ENCODE data around the gene FICD. TPM values are rescaled to one million over a fixed set of nuclear protein-coding genes. Genes with fewer than 3 reads are reported as not detected.

FICD gene
- total and polyA plus RNA-seq, 2 of the 13 experiments (the other 11 are each of a cell fraction or from before 2014, with no cell fraction given): 0.99 to 3.0 TPM

GRCh38 chr12:108514973-108515814 lies at the start of gene FICD (continued):
- TF ChIP-seq ZNF704 (CRISPR knock-in tag; IDR thresholded peaks at IDR 0.05; ENCODE audit: borderline replicate concordance) (no peak; the same call in 1 of the 2 replicates), BCLAF1 (IDR thresholded peaks at IDR 0.05) (no peak)

GRCh38 chr12:108465417-108465816 lies 49.7 kb upstream of the FICD start:
- Histone ChIP-seq H3K4me1 (ENCODE audit: insufficient read depth, low read length) (no peaks in the 10 kb centered on the region), H3K9me3 (ENCODE audit: low read length) (no peaks in the 10 kb centered on the region), H3K4me3 (replicated peaks in 1 of 3; ENCODE audit: insufficient read depth in 1 of 3, low read depth in 2 of 3, low read length in 3 of 3) (no peak overlapping the region), H3K27me3 (ENCODE audit: control insufficient read depth in 1 of 2, insufficient read depth in 2 of 2, low read length in 2 of 2) (no peaks in the 10 kb centered on the region; a peak in 2 of 5 replicates), H3K27ac (ENCODE audit: extremely low read length, insufficient read depth, low read length) (no peak overlapping the region), H4K20me1 (ENCODE audit: insufficient read depth, low read length) (no peaks in the 10 kb centered on the region), H3K79me2 (ENCODE audit: insufficient read depth, low read length) (no peaks in the 10 kb centered on the region), H2AFZ (ENCODE audit: low read length) (no peak overlapping the region), H3K36me3 (replicated peaks in 1 of 2; ENCODE audit: control insufficient read depth in 1 of 2, insufficient read depth in 2 of 2, low read length in 2 of 2) (no peaks in the 10 kb centered on the region), H3K9ac (ENCODE audit: insufficient read depth, low read depth, low read length) (no peak overlapping the region), H3K4me2 (ENCODE audit: low read depth, low read length) (no peak overlapping the region)
- DNase-seq (ENCODE audit: low spot score) (no peak), ATAC-seq (no peak), FAIRE-seq (no peak)
- in situ Hi-C loops (cut with HindIII; ENCODE audit: extremely low pct_ligation_motif_present, low pct_unique_long_range_greater_than_20kb): no loop called here
- intact Hi-C loops (cut with micrococcal nuclease; ENCODE audit: unreplicated experiment): no loop called here
- ChIA-PET POLR2A (no interaction called here), CTCF (ENCODE audit: low intra/inter-chr PET ratio, low total read pairs) (no interaction called here)
- BruUV-seq (replicated peaks): no TSS peak
- WGBS (ENCODE audit: low lambda C conversion rate): 42% methylated on average over 2 of the region's 3 CpGs
- TF ChIP-seq ZNF337 (CRISPR knock-in tag; IDR thresholded peaks at IDR 0.05; ENCODE audit: borderline replicate concordance, low read depth) (no peak), ATF7 (IDR thresholded peaks at IDR 0.05) (no peak), ATF7 (CRISPR knock-in tag; IDR thresholded peaks at IDR 0.05) (no peak), ZFP36L2 (CRISPR knock-in tag; IDR thresholded peaks at IDR 0.05) (no peak), ZNF230 (CRISPR knock-in tag; IDR thresholded peaks at IDR 0.05) (no peak)

Data from HepG2 (cell line).